Smooth muscle cell (in vitro differentiated cells): ENCODE data around the gene RMI2. TPM values are rescaled to one million over a fixed set of nuclear protein-coding genes. Genes with fewer than 3 reads are reported as not detected.

ENCODE experiments used
- DNase-seq: peaks from one replicate; lab custom pipeline; 2025; ENCODE audit not compliant: unreplicated experiment; lab: John Stamatoyannopoulos, UW
- H2AFZ ChIP-seq: fragments of 200-600 bp; sonication (generic); 2 replicates; pipeline ENCODE4 v1.6.0; 2016; ENCODE audit warnings: antibody characterized with exemption, low read depth, mild to moderate bottlenecking
- H3F3A ChIP-seq: fragments of 200-600 bp; sonication (generic); 2 replicates; pipeline ENCODE4 v1.6.0; 2017; ENCODE audit warnings: antibody characterized with exemption, low read depth
- H3K27ac ChIP-seq: fragments of 200-600 bp; sonication (generic); 2 replicates; pipeline ENCODE4 v1.5.1; 2016; ENCODE audit warnings: low read depth, mild to moderate bottlenecking
- H3K27me3 ChIP-seq: fragments of 200-600 bp; sonication (generic); 2 replicates; pipeline ENCODE4 v1.6.1; 2016; ENCODE audit warnings: low read depth, mild to moderate bottlenecking
- H3K36me3 ChIP-seq: fragments of 200-600 bp; sonication (generic); 2 replicates; pipeline ENCODE4 v1.5.1; 2016; ENCODE audit warnings: low read depth
- H3K4me1 ChIP-seq: fragments of 200-600 bp; sonication (generic); 2 replicates; pipeline ENCODE4 v1.5.1; 2016; ENCODE audit warnings: low read depth
- H3K4me2 ChIP-seq: fragments of 200-600 bp; sonication (generic); 2 replicates; pipeline ENCODE4 v1.6.0; 2016; ENCODE audit warnings: mild to moderate bottlenecking
- H3K4me3 ChIP-seq: fragments of 200-600 bp; sonication (generic); 2 replicates; pipeline ENCODE4 v1.5.1; 2016; ENCODE audit warnings: mild to moderate bottlenecking
- H3K79me2 ChIP-seq: fragments of 200-600 bp; sonication (generic); 2 replicates; pipeline ENCODE4 v1.6.0; 2016; ENCODE audit warnings: low read depth, mild to moderate bottlenecking
- H3K9ac ChIP-seq: fragments of 200-600 bp; sonication (generic); 2 replicates; pipeline ENCODE4 v1.6.0; 2016; ENCODE audit warnings: low read depth
- H3K9me3 ChIP-seq: fragments of 200-600 bp; sonication (generic); replicated peaks from 2 replicates; pipeline ENCODE4 v1.5.1; 2016; ENCODE audit warnings: low read depth
- H4K20me1 ChIP-seq: fragments of 200-600 bp; sonication (generic); 2 replicates; pipeline ENCODE4 v1.6.0; 2016; ENCODE audit warnings: low read depth
- WGBS: methylation state at CpG from one replicate; pipeline ENCODE4 v1.1.7; 2016; ENCODE audit warnings: low lambda C conversion rate; 5-methylcytosine and 5-hydroxymethylcytosine counted together
- polyA plus RNA-seq: library from polyadenylated mRNA; unstranded; fragments of >200 nt; fragmentation: Nextera tagmentation; extraction: Ambion mirVana; gene quantifications from 2 replicates; pipeline ENCODE4 v1.2.1, GENCODE V29; 2016
- total RNA-seq: library from RNA; depleted of rRNA; stranded (reverse); fragments of >200 nt; gene quantifications from 2 replicates; pipeline ENCODE4 v1.2.3, GENCODE V29; 2014
- TF ChIP-seq, protein P1 (sequence below): fragments of 200-600 bp; sonication (generic); IDR thresholded peaks from 2 replicates; pipeline ENCODE4 v1.5.1; 2017; ENCODE audit warnings: borderline replicate concordance, mild to moderate bottlenecking, antibody characterized with exemption; ENCODE audit not compliant: insufficient read depth, poor library complexity, severe bottlenecking

The RMI2 gene
- total and polyA plus RNA-seq, 2 experiments from 2014 or later, result 6.1 to 11.3 TPM

DNA sequence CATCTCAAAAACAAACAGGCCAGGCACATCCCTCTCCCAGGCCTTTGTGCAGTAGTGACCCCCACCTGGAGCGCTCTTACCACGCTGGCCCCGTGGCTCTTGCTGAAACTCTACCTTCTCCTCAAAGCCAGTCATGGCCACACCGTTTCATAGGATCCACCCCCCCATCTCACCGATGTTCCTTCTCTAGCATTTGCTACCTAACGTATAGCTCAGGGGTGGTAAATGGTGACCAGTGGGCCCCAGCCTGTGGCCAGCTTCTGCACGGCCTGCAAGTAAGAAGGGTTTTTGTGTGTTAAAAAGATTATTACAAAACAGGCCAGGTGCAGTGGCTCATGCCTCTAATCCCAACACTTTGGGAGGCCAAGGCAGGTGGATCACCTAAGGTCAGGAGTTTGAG is 43.8 kb downstream of the RMI2 start:
- WGBS, result 81% methylated on average over 7 of the region's 7 CpGs

DNA sequence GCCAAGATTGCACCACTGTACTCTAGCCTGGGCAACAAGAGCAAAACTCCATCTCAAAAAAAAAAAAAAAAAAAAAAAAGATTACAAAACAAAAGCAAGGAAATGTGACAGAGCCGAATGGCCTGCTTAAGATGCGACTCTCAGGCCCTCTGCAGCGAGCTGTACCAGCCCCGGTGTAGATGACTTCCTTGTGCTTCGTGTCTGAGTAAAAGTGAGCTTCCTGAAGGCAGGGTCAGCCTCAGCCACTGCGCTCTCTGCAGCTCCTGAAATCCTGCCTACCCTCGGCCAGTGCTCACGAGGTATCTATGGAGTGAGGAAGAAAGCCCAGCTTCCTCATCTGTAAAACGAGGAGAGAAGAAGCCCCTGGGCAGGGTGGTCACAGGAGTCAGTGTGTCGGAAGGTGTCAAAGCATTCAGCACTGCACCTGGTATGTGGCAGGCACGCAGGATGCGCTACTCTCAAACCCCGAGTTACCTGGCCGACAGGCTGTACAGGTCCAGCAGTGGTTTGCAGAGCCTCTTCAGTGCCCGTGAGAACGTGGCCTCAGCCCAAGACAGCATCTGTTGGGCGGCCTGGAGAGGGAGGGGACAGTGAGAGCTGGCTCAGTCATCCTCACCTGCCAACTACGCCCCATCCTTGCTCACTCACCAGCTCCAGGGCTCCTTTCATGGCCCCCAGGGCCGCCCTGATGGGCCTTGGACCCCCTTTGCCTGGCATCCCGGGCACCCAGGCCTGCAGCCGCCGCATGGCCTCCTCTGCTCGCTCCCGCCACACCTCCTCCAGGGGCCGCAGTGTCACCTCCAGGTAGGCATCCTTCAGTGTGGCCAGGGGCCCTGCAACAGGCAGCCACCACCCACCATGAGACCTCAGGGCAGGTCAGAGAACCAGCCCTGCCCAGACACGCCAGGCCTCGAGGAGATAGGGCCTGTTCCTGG is 44.6 kb downstream of the RMI2 start:
- no peak overlapping the region for H3K4me3 ChIP-seq
- 76% methylated on average over 25 of the region's 27 CpGs for WGBS
- TF ChIP-seq, protein P1, sequence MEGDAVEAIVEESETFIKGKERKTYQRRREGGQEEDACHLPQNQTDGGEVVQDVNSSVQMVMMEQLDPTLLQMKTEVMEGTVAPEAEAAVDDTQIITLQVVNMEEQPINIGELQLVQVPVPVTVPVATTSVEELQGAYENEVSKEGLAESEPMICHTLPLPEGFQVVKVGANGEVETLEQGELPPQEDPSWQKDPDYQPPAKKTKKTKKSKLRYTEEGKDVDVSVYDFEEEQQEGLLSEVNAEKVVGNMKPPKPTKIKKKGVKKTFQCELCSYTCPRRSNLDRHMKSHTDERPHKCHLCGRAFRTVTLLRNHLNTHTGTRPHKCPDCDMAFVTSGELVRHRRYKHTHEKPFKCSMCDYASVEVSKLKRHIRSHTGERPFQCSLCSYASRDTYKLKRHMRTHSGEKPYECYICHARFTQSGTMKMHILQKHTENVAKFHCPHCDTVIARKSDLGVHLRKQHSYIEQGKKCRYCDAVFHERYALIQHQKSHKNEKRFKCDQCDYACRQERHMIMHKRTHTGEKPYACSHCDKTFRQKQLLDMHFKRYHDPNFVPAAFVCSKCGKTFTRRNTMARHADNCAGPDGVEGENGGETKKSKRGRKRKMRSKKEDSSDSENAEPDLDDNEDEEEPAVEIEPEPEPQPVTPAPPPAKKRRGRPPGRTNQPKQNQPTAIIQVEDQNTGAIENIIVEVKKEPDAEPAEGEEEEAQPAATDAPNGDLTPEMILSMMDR, result no peak
- H3K79me2 ChIP-seq, result no peaks in the 10 kb centered on the region
- H4K20me1 ChIP-seq, result no peaks in the 10 kb centered on the region
- H3K27ac ChIP-seq, result no peak overlapping the region
- H3K4me1 ChIP-seq, result peaks cover 3% of the 10 kb centered on the region
- DNase-seq, result no peak
- no peaks in the 10 kb centered on the region for H3K9me3 ChIP-seq
- no peak overlapping the region for H2AFZ ChIP-seq
- no peaks in the 10 kb centered on the region for H3K27me3 ChIP-seq
- H3K9ac ChIP-seq, result no peak overlapping the region
- H3K4me2 ChIP-seq, result no peak overlapping the region
- no peaks in the 10 kb centered on the region for H3F3A ChIP-seq
- no peaks in the 10 kb centered on the region for H3K36me3 ChIP-seq

More for the DNA sequence above, 43.8 kb downstream of the RMI2 start:
- no peaks in the 10 kb centered on the region for H3F3A ChIP-seq
- H4K20me1 ChIP-seq, result no peaks in the 10 kb centered on the region
- no peak overlapping the region for H3K27ac ChIP-seq
- H2AFZ ChIP-seq, result no peak overlapping the region
- no peak overlapping the region for H3K4me2 ChIP-seq
- no peaks in the 10 kb centered on the region for H3K27me3 ChIP-seq
- peaks cover 3% of the 10 kb centered on the region for H3K4me1 ChIP-seq
- no peaks in the 10 kb centered on the region for H3K79me2 ChIP-seq
- no peaks in the 10 kb centered on the region for H3K36me3 ChIP-seq
- TF ChIP-seq, protein P1, result no peak
- no peak overlapping the region for H3K9ac ChIP-seq
- H3K9me3 ChIP-seq, result no peaks in the 10 kb centered on the region
- no peak for DNase-seq
- no peak overlapping the region for H3K4me3 ChIP-seq

DNA sequence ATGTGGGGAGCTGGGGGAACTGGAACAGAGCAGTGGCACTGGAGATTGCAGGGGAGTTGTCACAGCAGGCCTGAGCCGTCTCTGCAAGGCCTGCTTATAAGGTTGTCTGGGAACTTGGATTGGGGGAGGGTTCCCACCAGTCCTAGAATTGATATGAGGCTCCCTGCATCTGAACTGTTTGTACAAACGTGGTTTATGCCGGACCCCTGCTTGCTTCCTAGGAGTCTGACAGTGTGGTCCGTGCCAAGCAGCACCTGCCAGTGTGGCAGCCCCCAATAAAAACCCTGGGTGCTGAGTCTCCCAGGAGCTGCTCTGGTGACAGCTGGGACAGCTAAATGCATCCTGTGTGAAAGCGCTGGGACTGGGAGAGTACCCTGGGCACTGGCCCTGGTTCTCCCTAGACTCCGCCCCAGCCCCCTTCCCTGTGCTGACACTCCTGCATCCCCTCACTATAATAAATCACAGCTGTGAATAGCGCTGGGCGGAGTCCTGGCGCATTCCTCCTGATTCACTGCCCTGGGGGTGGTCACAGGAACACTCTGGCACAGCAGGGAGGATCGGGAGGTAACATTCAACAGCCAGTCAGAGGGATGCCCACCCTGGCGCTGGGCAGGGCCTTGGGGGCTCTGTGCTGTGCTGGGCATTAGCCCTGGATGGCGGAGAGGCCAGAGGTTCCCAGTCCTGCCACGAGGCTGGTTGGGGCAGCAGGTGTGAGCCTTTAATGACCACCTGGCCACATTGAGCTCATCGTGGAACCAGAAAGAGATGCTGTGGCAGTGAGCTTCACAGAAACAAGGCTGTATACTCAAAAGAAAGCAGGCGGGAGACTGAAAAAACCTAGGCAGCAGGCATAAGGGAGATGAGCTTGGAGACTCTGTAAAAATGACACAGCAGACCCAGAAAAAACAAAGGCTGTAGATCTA is 45.6 kb downstream of the RMI2 start:
- H3K4me2 ChIP-seq, result no peak overlapping the region

More for the DNA sequence above, 45.6 kb downstream of the RMI2 start:
- Histone ChIP-seq H3F3A (no peaks in the 10 kb centered on the region), H3K27ac (no peak overlapping the region), H3K9ac (no peak overlapping the region), H3K4me1 (peaks cover 3% of the 10 kb centered on the region), H2AFZ (no peak overlapping the region), H4K20me1 (no peaks in the 10 kb centered on the region), H3K27me3 (no peaks in the 10 kb centered on the region), H3K4me3 (no peak overlapping the region), H3K79me2 (no peaks in the 10 kb centered on the region), H3K9me3 (no peaks in the 10 kb centered on the region), H3K36me3 (no peaks in the 10 kb centered on the region)
- 48% methylated on average over 15 of the region's 15 CpGs for WGBS
- no peak for DNase-seq
- TF ChIP-seq, protein P1, result no peak
